HG03457 (cell line): Measurements from ENCODE around the gene TCAP.
"Not testable (repeated sequence)": the region's sequence is repeated elsewhere in the genome, so short reads cannot be mapped to it uniquely, and the experiment has no call there.

ENCODE experiments used
- ATAC-seq: cut with Tn5 transposase; IDR thresholded peaks from one replicate; pipeline ENCODE4 v1.9.1; 2021; ENCODE audit warnings: moderate number of reproducible peaks; ENCODE audit not compliant: unreplicated experiment

Gene TCAP

DNA sequence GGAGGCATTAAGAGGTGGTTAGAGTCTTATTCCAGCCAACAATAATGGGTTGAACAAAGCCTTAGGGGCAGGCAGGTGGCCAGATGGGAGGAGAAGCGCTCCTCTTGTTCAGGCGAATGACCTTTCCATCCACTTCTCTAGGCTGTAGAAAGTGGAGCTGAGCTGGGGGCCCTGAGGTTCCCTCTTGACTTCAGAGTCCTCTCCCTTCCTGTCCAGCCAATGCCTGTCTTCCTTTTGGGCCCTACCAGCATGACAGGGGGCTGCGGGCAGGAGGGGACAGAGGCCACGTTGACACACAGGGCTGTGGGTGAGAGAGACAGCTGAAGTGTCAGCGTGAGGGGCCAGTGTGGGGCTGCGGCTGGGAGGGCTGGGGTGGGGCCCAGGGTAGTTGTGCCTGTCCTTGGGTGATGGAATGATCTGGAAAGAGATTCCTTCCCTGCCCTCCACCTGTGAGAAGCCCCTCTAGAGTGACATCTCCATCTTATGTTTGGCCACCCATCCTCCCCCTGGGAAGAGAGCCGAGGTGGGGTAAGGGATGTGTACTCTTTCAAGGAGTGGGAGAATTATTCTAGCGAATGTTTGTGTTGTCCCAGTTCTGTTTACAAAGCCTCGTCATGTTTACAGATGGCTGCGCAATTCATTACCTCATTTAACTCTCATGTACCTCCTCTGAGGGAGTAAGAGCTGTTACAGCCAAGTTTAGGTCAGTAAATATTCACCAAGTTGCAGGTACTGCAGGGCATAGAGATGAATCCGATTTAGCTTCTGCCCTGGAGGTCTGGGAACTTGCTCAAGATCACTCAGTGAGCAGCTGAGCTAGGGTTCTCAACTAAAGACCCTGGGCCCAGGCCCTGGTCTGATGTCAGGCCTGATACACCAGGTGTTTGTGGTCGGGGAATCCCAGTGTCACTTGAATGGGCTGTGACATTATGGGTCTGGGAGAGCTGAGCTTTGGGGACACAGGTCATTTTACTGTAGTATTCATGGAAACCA is 38.0 kb downstream of the TCAP start:
- no peak for ATAC-seq

DNA sequence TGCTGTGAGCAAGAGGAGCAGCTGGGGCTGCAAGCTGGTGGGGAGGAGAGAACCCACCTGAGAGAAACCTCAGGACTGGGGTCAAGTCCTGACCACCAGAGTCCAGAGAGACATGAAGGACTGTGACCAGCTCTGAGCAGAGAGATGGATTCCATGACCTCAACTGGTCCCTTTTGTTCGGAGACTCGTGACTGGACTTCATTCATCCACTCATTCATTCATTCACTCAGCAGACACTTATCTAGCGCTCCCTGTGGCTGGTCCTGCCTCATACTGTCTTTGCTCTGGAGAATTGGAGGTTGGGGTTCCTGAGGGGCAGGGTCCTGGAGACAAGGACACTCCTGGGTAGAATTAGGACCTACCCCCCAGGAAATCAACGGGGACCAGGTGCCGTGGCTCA is 38.8 kb downstream of the TCAP start:
- no peak for ATAC-seq

DNA sequence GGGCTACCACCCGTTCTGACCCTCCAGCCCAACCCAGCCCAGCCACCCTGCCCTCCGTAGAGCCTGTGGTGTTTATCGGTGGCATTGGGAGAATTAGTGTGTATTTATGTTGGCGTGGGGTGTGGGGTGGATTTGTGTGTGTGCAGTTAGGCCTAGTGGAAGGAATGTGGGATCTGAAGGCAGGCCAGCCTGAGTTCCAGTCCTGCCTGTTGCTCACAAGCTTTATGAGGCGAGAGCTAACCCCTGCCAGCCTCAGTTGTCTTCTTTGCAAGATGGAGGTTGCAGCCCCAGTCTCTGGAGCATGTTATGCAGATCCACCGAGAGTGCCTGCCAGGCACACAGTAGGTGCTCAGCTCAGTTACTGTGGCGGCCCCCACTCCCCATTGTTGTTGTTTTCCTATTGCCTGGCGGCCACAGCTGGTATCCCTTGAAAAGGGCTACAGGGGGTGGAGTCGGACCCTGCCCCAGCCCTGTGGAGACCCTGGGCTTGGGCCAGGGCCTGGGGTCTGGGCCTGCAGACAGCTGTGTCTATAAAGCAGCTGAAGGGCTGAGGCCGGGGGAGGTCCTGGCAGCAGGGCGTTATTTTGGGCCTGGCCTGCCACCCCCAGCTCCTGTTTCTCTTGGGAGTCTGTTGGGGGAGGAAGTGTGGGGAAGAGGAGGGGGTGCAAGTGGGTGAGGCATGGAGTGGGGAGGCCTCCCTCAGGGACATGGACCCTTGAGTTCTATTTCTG is 39.8 kb downstream of the TCAP start:
- no peak for ATAC-seq

DNA sequence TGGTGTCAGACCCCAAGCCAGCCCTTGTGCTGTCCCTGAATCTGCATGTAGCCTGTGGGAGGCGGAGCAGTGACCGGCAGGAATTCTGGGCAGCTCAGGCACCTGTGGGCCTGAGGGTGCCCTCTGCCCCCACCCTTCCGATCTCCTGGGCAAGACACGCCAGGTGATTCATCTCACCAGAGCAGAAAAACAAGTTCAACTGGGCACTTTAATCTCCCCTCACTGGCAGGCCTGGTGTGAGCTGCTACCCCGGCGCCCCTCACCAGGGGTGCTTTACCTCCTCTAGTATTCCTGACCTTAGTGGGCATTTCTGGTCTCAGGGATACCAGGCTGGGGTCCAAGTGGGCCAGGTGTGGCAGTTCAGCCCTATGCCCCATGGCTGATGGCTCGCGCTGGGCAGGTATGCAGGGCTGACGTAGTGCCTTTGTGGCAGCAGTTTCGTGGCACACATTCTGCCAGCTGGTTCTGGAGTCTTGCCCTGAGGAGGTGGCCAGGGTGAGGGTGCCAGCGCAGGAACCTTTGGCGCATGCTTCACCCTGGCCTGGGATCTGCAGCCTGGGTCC is 40.7 kb downstream of the TCAP start:
- no peak for ATAC-seq

DNA sequence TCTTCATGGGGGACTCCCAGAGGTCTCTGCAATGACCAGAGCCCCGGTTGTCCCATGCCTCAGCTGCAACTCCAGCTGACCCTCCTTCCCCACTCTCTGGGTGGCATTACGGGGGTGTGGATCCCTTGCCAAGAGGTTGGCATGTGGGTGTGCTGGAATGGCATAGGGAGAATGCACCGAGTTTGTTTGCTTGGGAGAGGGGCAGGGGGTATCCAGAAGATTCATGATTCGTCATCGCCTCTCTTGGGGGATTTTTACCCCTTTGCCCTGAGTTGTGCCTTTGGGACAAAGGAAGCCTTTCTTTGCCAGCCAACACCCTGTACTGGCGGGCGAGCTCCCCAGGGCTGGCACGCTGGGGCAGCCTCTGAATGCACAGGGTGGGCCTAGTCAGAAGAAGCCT is 41.2 kb downstream of the TCAP start:
- ATAC-seq, result no peak

GRCh38 chr17:39706921-39707337 is 41.8 kb downstream of the TCAP start:
- no peak for ATAC-seq

DNA sequence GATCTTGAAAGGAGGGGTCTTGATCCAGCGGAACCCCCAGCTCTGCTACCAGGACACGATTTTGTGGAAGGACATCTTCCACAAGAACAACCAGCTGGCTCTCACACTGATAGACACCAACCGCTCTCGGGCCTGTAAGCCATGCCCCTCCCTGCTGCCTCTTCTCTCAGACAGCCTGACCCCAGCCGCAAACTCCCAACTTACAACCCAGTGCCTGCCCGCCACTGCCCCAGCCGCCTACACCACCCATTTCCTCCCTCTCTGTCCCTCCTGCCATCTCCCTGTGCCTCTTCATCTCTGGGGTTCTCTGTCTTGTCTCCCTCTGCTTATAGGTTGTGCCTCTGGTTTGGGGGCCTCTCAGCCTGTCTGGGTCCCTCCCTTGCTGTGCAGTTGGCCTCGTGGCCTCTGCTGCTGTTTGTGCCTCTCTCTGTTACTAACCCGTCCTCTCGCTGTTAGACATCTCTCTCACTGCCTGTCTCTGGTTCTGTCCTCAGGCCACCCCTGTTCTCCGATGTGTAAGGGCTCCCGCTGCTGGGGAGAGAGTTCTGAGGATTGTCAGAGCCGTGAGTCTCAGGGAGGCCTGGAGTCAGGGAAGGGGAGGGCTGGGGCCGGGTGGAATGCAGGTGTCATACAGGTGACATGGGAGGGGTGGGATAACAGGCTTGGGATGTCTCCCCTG is 44.3 kb downstream of the TCAP start:
- no peak for ATAC-seq

GRCh38 chr17:39709998-39710964 is 45.1 kb downstream of the TCAP start:
- ATAC-seq, result no peak

DNA sequence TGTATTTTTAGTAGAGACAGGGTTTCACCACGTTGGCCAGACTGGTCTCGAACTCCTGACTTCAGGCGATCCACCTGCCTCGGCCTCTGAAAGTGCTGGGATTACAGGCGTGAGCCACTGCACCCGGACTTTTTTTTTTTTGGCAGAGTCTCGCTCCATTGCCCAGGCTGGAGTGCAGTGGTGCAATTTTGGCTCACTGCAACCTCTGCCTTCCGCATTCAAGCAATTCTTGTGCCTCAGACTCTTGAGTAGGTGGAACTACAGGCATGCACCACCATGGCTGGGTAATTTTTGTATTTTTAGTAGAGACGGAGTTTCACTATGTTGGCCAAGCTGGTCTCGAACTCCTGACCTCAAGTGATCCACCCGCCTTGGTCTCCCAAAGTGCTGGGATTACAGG is 45.9 kb downstream of the TCAP start:
- ATAC-seq, result not testable (repeated sequence)

GRCh38 chr17:39711851-39712250 is 46.7 kb downstream of the TCAP start:
- no peak for ATAC-seq

DNA sequence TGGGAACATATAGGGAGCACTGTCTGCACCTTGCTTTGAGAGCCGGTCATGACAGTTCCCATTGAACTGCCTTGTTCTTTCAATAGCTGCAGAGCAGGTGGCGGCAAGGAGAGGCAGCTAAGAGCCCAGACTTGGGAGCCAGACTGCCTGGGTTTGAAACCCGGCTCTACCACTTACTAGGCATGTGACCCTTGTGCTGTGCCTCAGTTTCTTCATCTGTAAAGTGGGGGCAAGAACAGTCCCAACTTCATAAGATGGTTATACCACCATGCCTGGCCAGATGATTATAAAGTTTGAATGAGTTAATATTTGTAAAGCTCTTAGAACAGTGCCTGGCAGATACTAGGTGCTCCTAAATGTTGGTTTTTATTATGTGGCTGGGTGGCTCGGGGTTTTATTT is 49.1 kb downstream of the TCAP start:
- no peak for ATAC-seq

- no peak for ATAC-seq
Observed at GRCh38 chr17:39715375-39716072, 50.4 kb downstream of the TCAP start.
